A549 (cell line): ENCODE measurements around the gene TP53INP2.

Experiments used
- JUN ChIP-seq, 2 experiments: fragments of >200 bp; sonication (Bioruptor Twin); formaldehyde crosslinking; IDR thresholded peaks; 2 replicates in 1 of 2; 3 replicates in 1 of 2; pipeline ENCODE4 v1.6.1; 2016 to 2017
- POLR2A ChIP-seq: IDR thresholded peaks from 2 replicates; pipeline ENCODE4 v1.6.1; 2012; ENCODE audit warnings: mild to moderate bottlenecking, low read length

GRCh38 chr20:34689486-34689885, 14.7 kb upstream of the TP53INP2 start:
- TF ChIP-seq POLR2A (no peak), JUN (IDR thresholded peaks at IDR 0.05) (no peak)
